Measurements from ENCODE around the gene NCAM1.
"Not testable (repeated sequence)": the region's sequence is repeated elsewhere in the genome, so short reads cannot be mapped to it uniquely, and the experiment has no call there.

GRCh38 chr11:113053042-113053441 lies 91.8 kb downstream of the NCAM1 start:
- TF ChIP-seq POLR2AphosphoS5 (IDR thresholded peaks at IDR 0.05; ENCODE audit: borderline replicate concordance, low read depth, low read length); EZH2 (IDR thresholded peaks at IDR 0.05); FOXP2 (optimal IDR thresholded peaks at IDR 0.05; ENCODE audit: control extremely low read depth, extremely low read length, insufficient read depth): not testable (repeated sequence)

Data from SK-N-MC (cell line).